OCI-LY1 (cell line): ENCODE measurements around the gene FKBP11.

Experiments used
- H2AFZ ChIP-seq: fragments of 200-600 bp; sonication (generic), shearing (Covaris generic); 2 replicates; pipeline ENCODE4 v1.6.0; 2014; ENCODE audit warnings: antibody characterized with exemption, mild to moderate bottlenecking, low read length
- H3F3A ChIP-seq: fragments of 200-600 bp; sonication (generic), shearing (Covaris generic); 2 replicates; pipeline ENCODE4 v1.6.0; 2014; ENCODE audit warnings: mild to moderate bottlenecking, antibody characterized with exemption, low read length, moderate library complexity; ENCODE audit not compliant: insufficient read depth
- H3K27ac ChIP-seq: fragments of 200-600 bp; sonication (generic); 2 replicates; pipeline ENCODE4 v1.5.1; 2014; ENCODE audit warnings: low read length, mixed run types, mild to moderate bottlenecking, low read depth; ENCODE audit not compliant: poor library complexity, severe bottlenecking
- H3K27me3 ChIP-seq: fragments of 200-600 bp; sonication (generic); 2 replicates; pipeline ENCODE4 v1.6.0; 2014; ENCODE audit warnings: antibody characterized with exemption, mild to moderate bottlenecking, low read length, moderate library complexity; ENCODE audit not compliant: insufficient read depth
- H3K36me3 ChIP-seq: fragments of 200-600 bp; sonication (generic); 2 replicates; pipeline ENCODE4 v1.6.1; 2014; ENCODE audit warnings: mild to moderate bottlenecking, antibody characterized with exemption, low read length, moderate library complexity, mixed read lengths; ENCODE audit not compliant: insufficient read depth
- H3K4me1 ChIP-seq: fragments of 200-600 bp; sonication (generic); 2 replicates; pipeline ENCODE4 v1.5.1; 2014; ENCODE audit warnings: mild to moderate bottlenecking, low read length, moderate library complexity; ENCODE audit not compliant: insufficient read depth, severe bottlenecking
- H3K4me2 ChIP-seq: fragments of 200-600 bp; sonication (generic), shearing (Covaris generic); 2 replicates; pipeline ENCODE4 v1.6.1; 2014; ENCODE audit warnings: low read length
- H3K4me3 ChIP-seq: fragments of 200-600 bp; sonication (generic); 2 replicates; pipeline ENCODE4 v1.5.1; 2014; ENCODE audit warnings: low read length, low read depth, mild to moderate bottlenecking, mixed read lengths; ENCODE audit not compliant: poor library complexity, severe bottlenecking
- H3K79me2 ChIP-seq: fragments of 200-600 bp; shearing (Covaris generic); 2 replicates; pipeline ENCODE4 v1.6.1; 2016; ENCODE audit warnings: mixed run types, low read length, mixed read lengths; ENCODE audit not compliant: insufficient read depth
- H3K9ac ChIP-seq: fragments of 200-600 bp; sonication (generic), shearing (Covaris generic); 2 replicates; pipeline ENCODE4 v1.6.1; 2014; ENCODE audit warnings: mild to moderate bottlenecking, low read length, mixed read lengths
- H3K9me2 ChIP-seq: fragments of 200-600 bp; sonication (generic), shearing (Covaris generic); 2 replicates; pipeline ENCODE4 v1.6.1; 2014; ENCODE audit warnings: low read depth, mild to moderate bottlenecking, low read length, mixed read lengths
- H3K9me3 ChIP-seq: fragments of 200-600 bp; shearing (Covaris generic); 2 replicates; pipeline ENCODE4 v1.6.1; 2014; ENCODE audit warnings: low read length, mixed read lengths
- H4K20me1 ChIP-seq: fragments of 200-600 bp; sonication (generic), shearing (Covaris generic); 2 replicates; pipeline ENCODE4 v1.6.0; 2016; ENCODE audit warnings: mild to moderate bottlenecking, low read length; ENCODE audit not compliant: insufficient read depth
- CTCF ChIP-seq: fragments of 200-600 bp; sonication (generic), shearing (Covaris generic); IDR thresholded peaks from 2 replicates; pipeline ENCODE4 v1.5.1; 2017; ENCODE audit warnings: mild to moderate bottlenecking, antibody characterized with exemption, low read length, moderate library complexity, mixed read lengths
- EZH2 ChIP-seq: fragments of 200-600 bp; sonication (generic), shearing (Covaris generic); IDR thresholded peaks from 2 replicates; pipeline ENCODE4 v1.8.0; 2017; ENCODE audit warnings: borderline replicate concordance, mixed run types, mild to moderate bottlenecking, antibody characterized with exemption, low read length, moderate library complexity, mixed read lengths

The FKBP11 gene

GRCh38 chr12:48882972-48883304 is 42.4 kb downstream of the FKBP11 start:
- Histone ChIP-seq H3F3A (no peaks in the 10 kb centered on the region), H3K9me3 (no peaks in the 10 kb centered on the region), H3K79me2 (no peaks in the 10 kb centered on the region), H3K36me3 (no peaks in the 10 kb centered on the region; the same call in 1 of the 2 replicates), H3K9me2 (no peaks in the 10 kb centered on the region), H3K4me2 (no peak overlapping the region), H3K27me3 (peaks cover 13% of the 10 kb centered on the region; the same call in 1 of the 2 replicates), H4K20me1 (no peaks in the 10 kb centered on the region), H3K4me3 (no peak overlapping the region), H3K27ac (no peak overlapping the region), H2AFZ (no peak overlapping the region), H3K9ac (no peak overlapping the region), H3K4me1 (no peaks in the 10 kb centered on the region)
- TF ChIP-seq EZH2 (no peak), CTCF (no peak)

- Histone ChIP-seq H4K20me1 (no peaks in the 10 kb centered on the region), H3K4me1 (no peaks in the 10 kb centered on the region), H3K9ac (no peak overlapping the region), H3K4me3 (no peak overlapping the region), H3K9me2 (no peaks in the 10 kb centered on the region), H3K27ac (no peak overlapping the region), H2AFZ (no peak overlapping the region), H3K9me3 (no peaks in the 10 kb centered on the region), H3K27me3 (peaks cover 13% of the 10 kb centered on the region; the same call in 1 of the 2 replicates), H3K79me2 (no peaks in the 10 kb centered on the region), H3K4me2 (no peak overlapping the region), H3F3A (no peaks in the 10 kb centered on the region), H3K36me3 (no peaks in the 10 kb centered on the region; the same call in 1 of the 2 replicates)
- no peak for TF ChIP-seq EZH2
Observed at GRCh38 chr12:48882315-48882687, 43.0 kb downstream of the FKBP11 start.

GRCh38 chr12:48881686-48882314 is 43.5 kb downstream of the FKBP11 start:
- no peak overlapping the region for H2AFZ ChIP-seq
- TF ChIP-seq CTCF (no peak), EZH2 (no peak)
- peaks cover 13% of the 10 kb centered on the region; the same call in 1 of the 2 replicates for H3K27me3 ChIP-seq
- H3K9me3 ChIP-seq, result no peaks in the 10 kb centered on the region
- H3F3A ChIP-seq, result no peaks in the 10 kb centered on the region
- H3K79me2 ChIP-seq, result no peaks in the 10 kb centered on the region
- H3K4me3 ChIP-seq, result no peak overlapping the region
- no peak overlapping the region for H3K4me2 ChIP-seq
- H4K20me1 ChIP-seq, result no peaks in the 10 kb centered on the region
- no peak overlapping the region for H3K27ac ChIP-seq
- no peaks in the 10 kb centered on the region; the same call in 1 of the 2 replicates for H3K36me3 ChIP-seq
- H3K9me2 ChIP-seq, result no peaks in the 10 kb centered on the region
- H3K4me1 ChIP-seq, result no peaks in the 10 kb centered on the region
- no peak overlapping the region for H3K9ac ChIP-seq

GRCh38 chr12:48880647-48881046 is 44.6 kb downstream of the FKBP11 start:
- H4K20me1 ChIP-seq, result no peaks in the 10 kb centered on the region
- no peaks in the 10 kb centered on the region for H3F3A ChIP-seq
- H3K4me1 ChIP-seq, result no peaks in the 10 kb centered on the region
- H2AFZ ChIP-seq, result no peak overlapping the region
- H3K9ac ChIP-seq, result no peak overlapping the region
- no peaks in the 10 kb centered on the region for H3K36me3 ChIP-seq
- H3K79me2 ChIP-seq, result no peaks in the 10 kb centered on the region
- H3K9me2 ChIP-seq, result no peaks in the 10 kb centered on the region
- peaks cover 13% of the 10 kb centered on the region; the same call in 1 of the 2 replicates for H3K27me3 ChIP-seq
- no peaks in the 10 kb centered on the region for H3K9me3 ChIP-seq
- no peak overlapping the region for H3K4me2 ChIP-seq
- TF ChIP-seq CTCF (no peak), EZH2 (no peak)
- H3K27ac ChIP-seq, result no peak overlapping the region
- no peak overlapping the region for H3K4me3 ChIP-seq
